NCI-H748 treated with DMSO at 0.1 percent for 48 hours (cell line): ENCODE results near the gene ARSK.

ENCODE experiments used
- DNase-seq: peaks from one replicate; lab custom pipeline; 2025; lab: John Stamatoyannopoulos, UW

Gene ARSK

GRCh38 chr5:95649274-95649673, 94.4 kb downstream of the ARSK start:
- no peak for DNase-seq

DNA sequence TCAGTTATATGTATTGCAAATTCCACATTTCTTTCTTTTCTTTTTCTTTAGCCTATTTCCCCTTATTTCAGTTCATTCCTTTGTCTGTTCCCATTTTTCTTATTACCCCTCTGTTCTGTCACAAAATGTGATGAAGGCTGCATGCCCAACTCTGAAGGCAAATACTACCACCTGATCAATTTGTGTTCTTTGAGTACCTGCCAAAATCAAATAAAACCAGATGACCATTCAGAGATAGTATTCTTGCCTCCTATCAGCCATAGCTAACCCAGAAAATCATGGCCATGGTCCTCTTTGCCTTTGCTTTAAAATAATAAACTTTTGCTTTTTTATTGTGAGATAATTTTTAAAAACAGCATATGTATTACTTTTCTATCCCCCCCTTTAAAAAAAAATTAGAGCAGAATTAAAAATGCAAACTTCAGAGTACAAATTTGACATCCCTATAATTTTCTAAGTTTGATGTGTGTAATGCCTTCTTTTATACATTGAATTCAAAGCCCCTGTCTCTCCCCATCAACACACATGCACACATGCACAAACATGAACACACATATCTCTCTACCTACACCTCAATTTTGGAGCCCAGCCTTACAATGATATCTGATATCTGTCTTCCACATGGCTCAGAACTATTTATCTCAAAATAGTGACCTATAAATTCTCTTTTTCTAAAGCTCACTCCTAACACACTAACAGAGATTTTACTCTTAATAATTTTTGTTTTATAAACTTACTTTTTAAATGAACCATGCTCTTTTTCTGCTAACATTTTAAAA, 95.1 kb downstream of the ARSK start:
- no peak for DNase-seq

- DNase-seq: no peak
Measured at GRCh38 chr5:95652849-95653248, 97.9 kb downstream of the ARSK start.

- no peak for DNase-seq
Measured at GRCh38 chr5:95654196-95654595, 99.3 kb downstream of the ARSK start.
